Hepatocyte (in vitro differentiated cells): ENCODE measurements around the gene ECE1.

Source experiments
- EZH2 ChIP-seq: fragments of 200-600 bp; sonication (generic); IDR thresholded peaks from 2 replicates; pipeline ENCODE4 v1.6.1; 2016; ENCODE audit warnings: antibody characterized with exemption, mild to moderate bottlenecking, borderline replicate concordance
- TF ChIP-seq, protein P1 (sequence below): fragments of 200-600 bp; sonication (generic); IDR thresholded peaks from 2 replicates; pipeline ENCODE4 v1.5.1; 2016; ENCODE audit warnings: antibody characterized with exemption, mild to moderate bottlenecking; ENCODE audit not compliant: poor library complexity

DNA sequence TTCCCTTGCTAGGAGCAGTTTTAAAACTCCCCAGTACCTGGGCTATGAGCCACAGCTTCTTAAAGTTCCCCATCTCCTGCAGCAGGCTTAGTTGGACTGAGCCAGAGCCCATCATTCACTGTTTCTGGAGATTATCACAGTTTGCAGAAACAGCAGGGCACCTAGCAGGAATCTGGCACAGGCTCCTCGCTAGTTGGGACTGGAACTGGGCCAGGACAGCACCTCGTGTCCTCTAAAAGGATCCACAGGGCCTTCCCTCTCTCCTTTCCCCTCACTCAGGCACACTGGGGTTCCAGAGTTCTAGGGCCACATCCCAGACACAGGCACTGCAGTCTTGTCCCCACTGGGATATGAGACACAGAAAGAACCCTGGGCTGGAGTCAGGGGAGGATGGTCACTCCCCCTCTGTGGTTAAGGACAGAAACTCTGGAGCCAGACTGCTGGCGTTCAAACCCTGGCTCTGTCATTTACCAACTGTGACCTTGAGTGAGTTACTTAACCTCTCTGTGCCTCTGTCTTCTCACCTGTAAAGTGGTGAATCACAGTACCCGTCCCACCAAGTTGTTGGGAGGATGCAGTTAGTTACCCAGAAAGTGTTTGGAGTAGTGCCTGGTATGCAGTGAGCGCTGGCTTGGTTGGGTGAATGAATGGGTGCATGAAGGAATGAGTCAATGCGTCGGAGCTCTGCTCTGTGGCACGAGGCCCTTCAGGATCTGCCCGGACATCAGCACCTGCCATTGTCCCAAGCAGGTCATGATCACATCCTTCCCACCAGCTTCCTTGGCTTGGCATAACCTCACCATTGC is 18.8 kb upstream of the ECE1 start:
- TF ChIP-seq, protein P1, sequence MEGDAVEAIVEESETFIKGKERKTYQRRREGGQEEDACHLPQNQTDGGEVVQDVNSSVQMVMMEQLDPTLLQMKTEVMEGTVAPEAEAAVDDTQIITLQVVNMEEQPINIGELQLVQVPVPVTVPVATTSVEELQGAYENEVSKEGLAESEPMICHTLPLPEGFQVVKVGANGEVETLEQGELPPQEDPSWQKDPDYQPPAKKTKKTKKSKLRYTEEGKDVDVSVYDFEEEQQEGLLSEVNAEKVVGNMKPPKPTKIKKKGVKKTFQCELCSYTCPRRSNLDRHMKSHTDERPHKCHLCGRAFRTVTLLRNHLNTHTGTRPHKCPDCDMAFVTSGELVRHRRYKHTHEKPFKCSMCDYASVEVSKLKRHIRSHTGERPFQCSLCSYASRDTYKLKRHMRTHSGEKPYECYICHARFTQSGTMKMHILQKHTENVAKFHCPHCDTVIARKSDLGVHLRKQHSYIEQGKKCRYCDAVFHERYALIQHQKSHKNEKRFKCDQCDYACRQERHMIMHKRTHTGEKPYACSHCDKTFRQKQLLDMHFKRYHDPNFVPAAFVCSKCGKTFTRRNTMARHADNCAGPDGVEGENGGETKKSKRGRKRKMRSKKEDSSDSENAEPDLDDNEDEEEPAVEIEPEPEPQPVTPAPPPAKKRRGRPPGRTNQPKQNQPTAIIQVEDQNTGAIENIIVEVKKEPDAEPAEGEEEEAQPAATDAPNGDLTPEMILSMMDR: no peak
- TF ChIP-seq EZH2: no peak
